Endodermal cell (in vitro differentiated cells): ENCODE data around the gene MINDY4. TPM values are rescaled to one million over a fixed set of nuclear protein-coding genes. Genes with fewer than 3 reads are reported as not detected.

Source experiments
- DNase-seq: peaks from one replicate; pipeline ENCODE4 v3.0.0-alpha.2; 2017
- H3K27ac ChIP-seq: 2 replicates; pipeline ENCODE4 v1.5.1; 2013; ENCODE audit warnings: mild to moderate bottlenecking, low read depth, low read length, moderate library complexity
- H3K27me3 ChIP-seq: 2 replicates; pipeline ENCODE4 v1.6.1; 2013; ENCODE audit warnings: mild to moderate bottlenecking, low read length, moderate library complexity; ENCODE audit not compliant: insufficient read depth, control insufficient read depth, poor library complexity, severe bottlenecking
- H3K36me3 ChIP-seq: 2 replicates; pipeline ENCODE4 v1.7.0; 2013; ENCODE audit warnings: mild to moderate bottlenecking, low read length, moderate library complexity; ENCODE audit not compliant: control insufficient read depth, insufficient read depth
- H3K4me1 ChIP-seq: one replicate; pipeline ENCODE4 v1.7.0; 2013; ENCODE audit warnings: low read length; ENCODE audit not compliant: control insufficient read depth, insufficient read depth
- H3K4me3 ChIP-seq: 2 replicates; pipeline ENCODE4 v1.5.1; 2013; ENCODE audit warnings: mild to moderate bottlenecking, low read length, moderate library complexity
- H3K9ac ChIP-seq: 2 replicates; pipeline ENCODE4 v1.6.1; 2013; ENCODE audit warnings: mild to moderate bottlenecking, low read length, moderate library complexity; ENCODE audit not compliant: poor library complexity, severe bottlenecking; ENCODE audit errors: extremely low read depth
- H3K9me3 ChIP-seq: 2 replicates; pipeline ENCODE4 v1.6.1; 2013; ENCODE audit warnings: mild to moderate bottlenecking, low read length, moderate library complexity; ENCODE audit not compliant: control insufficient read depth
- H3K27ac Mint-ChIP-seq: 2 replicates; pipeline ENCODE4 v1.8.0; 2020; ENCODE audit warnings: mixed read lengths
- H3K27me3 Mint-ChIP-seq: 2 replicates; pipeline ENCODE4 v1.8.0; 2021; ENCODE audit warnings: mild to moderate bottlenecking, mixed read lengths; ENCODE audit not compliant: insufficient read depth
- H3K36me3 Mint-ChIP-seq: 2 replicates; pipeline ENCODE4 v1.8.0; 2020; ENCODE audit warnings: low read depth, mixed read lengths
- H3K4me1 Mint-ChIP-seq: 2 replicates; pipeline ENCODE4 v1.8.0; 2020; ENCODE audit warnings: mixed read lengths
- H3K4me3 Mint-ChIP-seq: 2 replicates; pipeline ENCODE4 v1.8.0; 2020; ENCODE audit warnings: mild to moderate bottlenecking, moderate library complexity, mixed read lengths
- H3K9me3 Mint-ChIP-seq: 2 replicates; pipeline ENCODE4 v1.8.0; 2020; ENCODE audit warnings: mild to moderate bottlenecking, mixed read lengths
- whole genome bisulfite sequencing, 2 experiments: methylation state at CpG; one replicate each; pipeline versions ENCODE4 v1.1.5 to v1.1.7; 2013; ENCODE audit warnings: missing lambda C conversion rate in 2 of 2, mixed read lengths in 1 of 2; ENCODE audit not compliant: insufficient coverage in 1 of 2, insufficient read length in 1 of 2; 5-methylcytosine and 5-hydroxymethylcytosine counted together
- total RNA-seq, 2 donors: library from RNA; stranded (reverse); fragmentation: NEBNext Ultra II Directional in 1 of 2; extraction: Animal tissue kit (Norgen Biotek cat#: 25700) in 1 of 2; gene quantifications; 2 replicates in 1 of 2; 3 replicates in 1 of 2; pipeline ENCODE4 v1.2.1, GENCODE V29; 2021
- TF ChIP-seq, protein P1 (sequence below): fragments of 200-600 bp; sonication (generic); conservative IDR thresholded peaks from 2 replicates; pipeline ENCODE4 v1.5.0; 2021; ENCODE audit warnings: antibody characterized with exemption, mild to moderate bottlenecking

MINDY4 gene
- total RNA-seq, 2 donors from 2014 or later: 7.2 to 8.1 TPM

DNA sequence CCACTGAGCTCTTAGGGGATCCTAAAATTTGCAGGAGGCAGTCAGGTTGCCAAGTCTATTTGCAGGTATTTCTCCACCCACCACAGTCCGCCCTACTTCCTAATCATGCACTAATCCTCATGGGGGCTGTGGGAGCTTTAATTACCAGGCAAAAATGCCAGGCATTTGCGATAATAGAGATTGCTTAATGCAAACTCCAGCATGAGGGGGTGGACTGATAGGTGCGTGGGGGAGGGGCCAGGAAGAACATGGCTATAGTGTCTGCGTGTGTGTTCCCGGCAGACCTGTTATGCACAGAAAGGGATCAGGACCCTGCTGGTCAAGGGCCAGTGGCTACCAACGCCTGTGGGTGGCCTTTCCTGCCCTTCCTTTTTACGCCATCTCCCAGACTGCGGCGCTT is 124.8 kb downstream of the MINDY4 start:
- Mint-ChIP-seq H3K27ac (no peak overlapping the region), H3K4me1 (peaks cover 17% of the 10 kb centered on the region), H3K27me3 (no peaks in the 10 kb centered on the region), H3K36me3 (no peaks in the 10 kb centered on the region), H3K4me3 (no peak overlapping the region), H3K9me3 (no peaks in the 10 kb centered on the region)
- Histone ChIP-seq H3K27ac (no peak overlapping the region), H3K9ac (no peak overlapping the region), H3K9me3 (no peaks in the 10 kb centered on the region), H3K4me1 (peaks cover 10% of the 10 kb centered on the region), H3K36me3 (no peaks in the 10 kb centered on the region), H3K27me3 (no peaks in the 10 kb centered on the region), H3K4me3 (no peak overlapping the region)
- no peak for DNase-seq
- WGBS, 2 experiments: 82 to 88% methylated on average over 3 to 9 of the region's 9 CpGs
- TF ChIP-seq, protein P1, sequence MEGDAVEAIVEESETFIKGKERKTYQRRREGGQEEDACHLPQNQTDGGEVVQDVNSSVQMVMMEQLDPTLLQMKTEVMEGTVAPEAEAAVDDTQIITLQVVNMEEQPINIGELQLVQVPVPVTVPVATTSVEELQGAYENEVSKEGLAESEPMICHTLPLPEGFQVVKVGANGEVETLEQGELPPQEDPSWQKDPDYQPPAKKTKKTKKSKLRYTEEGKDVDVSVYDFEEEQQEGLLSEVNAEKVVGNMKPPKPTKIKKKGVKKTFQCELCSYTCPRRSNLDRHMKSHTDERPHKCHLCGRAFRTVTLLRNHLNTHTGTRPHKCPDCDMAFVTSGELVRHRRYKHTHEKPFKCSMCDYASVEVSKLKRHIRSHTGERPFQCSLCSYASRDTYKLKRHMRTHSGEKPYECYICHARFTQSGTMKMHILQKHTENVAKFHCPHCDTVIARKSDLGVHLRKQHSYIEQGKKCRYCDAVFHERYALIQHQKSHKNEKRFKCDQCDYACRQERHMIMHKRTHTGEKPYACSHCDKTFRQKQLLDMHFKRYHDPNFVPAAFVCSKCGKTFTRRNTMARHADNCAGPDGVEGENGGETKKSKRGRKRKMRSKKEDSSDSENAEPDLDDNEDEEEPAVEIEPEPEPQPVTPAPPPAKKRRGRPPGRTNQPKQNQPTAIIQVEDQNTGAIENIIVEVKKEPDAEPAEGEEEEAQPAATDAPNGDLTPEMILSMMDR: no peak

DNA sequence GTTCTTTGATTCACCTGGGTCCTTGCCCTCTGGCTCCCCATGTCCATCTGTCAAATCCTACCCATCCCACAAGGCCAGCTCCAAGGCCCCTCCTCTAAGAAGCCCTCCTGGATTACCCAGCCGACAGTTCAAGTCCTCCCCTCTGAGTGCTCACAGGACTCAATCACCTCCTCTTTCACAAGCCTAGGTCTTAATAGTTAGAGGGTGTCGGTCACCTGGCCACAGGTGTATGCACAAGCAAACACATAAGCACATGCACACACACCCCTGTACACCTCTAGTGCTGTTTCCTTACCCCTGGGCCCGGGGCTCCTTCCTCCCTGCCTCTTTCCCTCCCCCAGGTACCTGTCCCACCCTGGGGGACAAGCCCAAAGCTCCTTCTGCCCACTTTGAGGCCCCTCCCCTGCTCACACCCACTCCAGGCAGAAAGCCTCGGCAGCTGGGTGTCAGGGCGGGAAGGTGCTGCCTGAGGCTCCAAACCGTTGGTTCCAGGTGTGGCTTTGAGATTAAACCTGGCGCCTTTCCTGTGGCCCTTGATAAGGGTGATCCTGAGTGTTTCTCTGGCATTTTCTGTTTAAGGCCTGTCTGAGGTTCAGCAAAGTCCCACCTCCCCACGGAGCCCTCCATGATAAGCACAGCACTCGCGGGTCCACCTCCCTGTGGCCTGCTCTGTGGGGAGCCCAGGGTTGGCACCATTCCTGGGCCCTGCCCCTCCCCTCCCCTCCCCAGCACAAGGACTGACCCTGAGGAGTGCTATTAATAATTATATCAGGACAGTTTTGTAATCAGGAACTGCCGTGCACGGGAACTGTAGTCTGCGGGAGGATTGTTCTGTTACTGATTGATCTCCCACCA is 125.8 kb downstream of the MINDY4 start:
- H3K9me3 Mint-ChIP-seq: no peaks in the 10 kb centered on the region
- no peaks in the 10 kb centered on the region for H3K36me3 Mint-ChIP-seq
- Histone ChIP-seq H3K27me3 (no peaks in the 10 kb centered on the region), H3K4me1 (peaks cover 10% of the 10 kb centered on the region), H3K27ac (no peak overlapping the region), H3K9me3 (no peaks in the 10 kb centered on the region), H3K36me3 (no peaks in the 10 kb centered on the region), H3K9ac (no peak overlapping the region), H3K4me3 (no peak overlapping the region)
- H3K27ac Mint-ChIP-seq: no peak overlapping the region
- 85 to 87% methylated on average over 4 to 13 of the region's 13 CpGs for WGBS, 2 experiments
- no peak for DNase-seq
- H3K27me3 Mint-ChIP-seq: no peaks in the 10 kb centered on the region
- no peak overlapping the region for H3K4me3 Mint-ChIP-seq
- H3K4me1 Mint-ChIP-seq: peaks cover 17% of the 10 kb centered on the region
- TF ChIP-seq, protein P1: no peak

DNA sequence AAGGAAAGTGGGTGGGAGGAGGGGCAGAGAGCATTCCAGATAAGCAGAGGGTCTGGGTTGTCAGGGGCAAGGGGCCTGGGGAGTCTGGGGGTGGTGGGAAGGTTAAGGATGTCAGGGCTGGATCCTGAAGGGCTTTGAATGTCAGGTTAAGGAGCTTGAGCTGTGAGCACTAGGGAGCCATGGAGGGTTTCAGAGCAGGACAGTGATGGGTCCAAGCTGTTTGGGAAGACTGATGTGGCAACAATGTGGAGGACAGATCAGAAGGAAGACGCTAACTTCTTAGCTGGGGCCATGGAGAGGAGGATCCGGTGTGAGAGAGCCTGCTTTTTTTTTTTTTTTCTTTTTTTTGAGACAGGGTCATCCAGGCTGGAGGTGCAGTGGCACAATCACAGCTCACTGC is 126.6 kb downstream of the MINDY4 start:
- 95 to 100% methylated on average over 1 to 2 of the region's 2 CpGs for WGBS, 2 experiments

More for the DNA sequence above, 126.6 kb downstream of the MINDY4 start:
- H3K4me3 Mint-ChIP-seq: no peak overlapping the region
- Histone ChIP-seq H3K4me3 (no peak overlapping the region), H3K9me3 (no peaks in the 10 kb centered on the region), H3K27me3 (no peaks in the 10 kb centered on the region), H3K36me3 (no peaks in the 10 kb centered on the region), H3K27ac (no peak overlapping the region), H3K4me1 (peaks cover 10% of the 10 kb centered on the region), H3K9ac (no peak overlapping the region)
- H3K27ac Mint-ChIP-seq: no peak overlapping the region
- peaks cover 17% of the 10 kb centered on the region for H3K4me1 Mint-ChIP-seq
- no peaks in the 10 kb centered on the region for H3K27me3 Mint-ChIP-seq
- DNase-seq: no peak
- TF ChIP-seq, protein P1: no peak
- H3K36me3 Mint-ChIP-seq: no peaks in the 10 kb centered on the region
- no peaks in the 10 kb centered on the region for H3K9me3 Mint-ChIP-seq
